ENCODE results near the gene GREB1L.
A peak's percentile ranks its signal among the peaks of the same experiment; 100 is the strongest.

GREB1L gene

DNA sequence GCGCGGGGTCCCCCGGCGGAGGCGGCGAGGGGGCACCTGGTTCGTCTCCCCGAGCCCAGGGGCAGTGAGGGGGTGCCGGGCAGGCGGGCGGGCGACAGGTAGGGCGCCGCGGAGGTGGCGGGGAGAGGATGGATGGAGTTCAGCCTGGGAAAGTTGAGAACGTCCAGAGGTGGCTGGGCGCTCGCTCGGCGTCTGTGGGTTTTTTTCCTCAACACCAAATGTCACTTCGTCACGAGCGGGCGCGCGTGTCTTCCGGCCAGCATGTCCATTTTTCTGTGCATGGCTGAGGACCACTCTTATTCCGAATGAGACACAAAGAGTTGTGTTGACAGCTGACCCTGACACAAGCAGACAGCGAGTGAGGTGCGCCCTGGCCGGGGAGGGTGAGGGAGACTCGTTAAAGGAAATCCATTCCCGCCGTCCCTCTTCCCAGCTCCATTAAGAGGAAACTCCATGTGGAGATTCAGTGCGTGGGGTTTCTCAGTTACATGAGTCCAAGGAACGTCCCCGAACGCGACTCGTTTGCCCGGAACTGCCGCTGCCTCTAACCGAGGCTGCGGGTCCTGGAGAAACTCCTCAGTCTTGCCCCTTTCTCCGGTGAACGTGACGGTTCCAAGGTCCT, 859 bp downstream of the GREB1L start:
- peaks cover 56% of the 10 kb centered on the region for H3K27me3 Mint-ChIP-seq
- peaks cover 3% of the 10 kb centered on the region for H3K4me1 Mint-ChIP-seq
- DNase-seq (peak; percentile 1), ATAC-seq (no peak)
- peak overlapping the region; percentile 36 for H3K4me3 Mint-ChIP-seq
- H3K9me3 Mint-ChIP-seq: no peaks in the 10 kb centered on the region
- H3K27ac Mint-ChIP-seq: no peak overlapping the region
- H3K36me3 Mint-ChIP-seq (ENCODE audit: low read depth): no peaks in the 10 kb centered on the region

DNA sequence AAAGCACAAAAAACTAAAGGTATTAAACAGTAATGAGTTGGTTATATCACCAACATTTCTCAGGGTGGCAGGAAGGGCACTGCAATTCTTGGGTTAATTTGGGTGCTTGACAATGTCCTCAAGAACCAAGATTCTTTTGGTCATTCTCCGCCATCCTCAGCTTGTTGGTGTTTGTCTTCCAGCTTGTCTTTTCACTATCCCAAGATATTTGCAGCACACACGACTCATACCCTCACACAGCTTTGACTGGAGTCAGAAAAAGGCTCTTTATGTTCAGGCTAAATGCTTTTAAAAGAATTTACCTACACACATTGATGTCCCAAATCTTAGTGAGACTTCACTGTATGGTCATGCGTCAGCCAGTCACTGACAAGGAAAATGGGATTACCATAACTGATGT, 12.5 kb downstream of the GREB1L start:
- no peaks in the 10 kb centered on the region for H3K9me3 Mint-ChIP-seq
- DNase-seq: no peak
- H3K27me3 Mint-ChIP-seq: peaks cover 5% of the 10 kb centered on the region
- no peak overlapping the region for H3K4me3 Mint-ChIP-seq
- no peak for ATAC-seq
- no peaks in the 10 kb centered on the region for H3K36me3 Mint-ChIP-seq (ENCODE audit: low read depth)
- H3K4me1 Mint-ChIP-seq: no peaks in the 10 kb centered on the region
- H3K27ac Mint-ChIP-seq: no peak overlapping the region

DNA sequence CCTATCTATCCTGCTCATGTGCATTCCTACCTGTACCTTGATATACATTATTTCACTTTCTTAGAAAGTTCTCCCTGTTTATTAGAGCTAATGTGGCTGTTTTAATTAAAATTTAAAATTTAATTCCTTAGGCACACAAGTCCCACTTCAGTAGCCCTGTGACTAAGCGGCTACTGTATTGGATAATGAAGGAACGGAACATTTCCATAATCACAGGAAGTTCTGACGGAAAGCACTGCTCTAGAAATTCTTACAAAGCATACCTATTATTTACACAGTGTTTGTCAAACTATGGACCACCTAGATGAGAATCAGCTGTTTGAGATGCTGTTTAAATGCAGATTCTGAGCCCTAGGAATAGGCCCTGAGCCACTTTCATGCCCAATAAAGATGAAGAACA, 13.2 kb downstream of the GREB1L start:
- Mint-ChIP-seq H3K27me3 (no peaks in the 10 kb centered on the region), H3K9me3 (no peaks in the 10 kb centered on the region)
- no peak for ATAC-seq

DNA sequence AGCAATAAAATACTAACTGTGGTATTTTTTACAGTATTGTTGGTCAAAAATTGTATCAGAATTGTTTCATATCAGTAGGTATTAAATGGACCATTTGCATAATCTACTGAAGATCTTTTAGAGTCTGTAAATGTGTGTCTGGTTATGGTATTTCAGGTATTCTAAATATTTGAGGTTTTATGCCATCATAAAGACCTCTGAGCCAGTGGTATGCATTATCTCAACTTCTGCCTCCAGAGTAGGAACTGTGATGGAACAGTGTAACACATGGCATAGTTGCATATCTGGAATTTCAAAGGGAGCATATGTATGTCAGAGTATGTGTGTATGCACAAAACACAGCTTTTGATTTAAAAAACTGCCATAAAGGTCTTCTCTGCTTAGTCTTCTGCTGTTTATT, 15.4 kb downstream of the GREB1L start:
- Mint-ChIP-seq H3K27me3 (no peaks in the 10 kb centered on the region), H3K4me1 (no peaks in the 10 kb centered on the region), H3K36me3 (ENCODE audit: low read depth) (no peaks in the 10 kb centered on the region), H3K4me3 (no peak overlapping the region), H3K9me3 (no peaks in the 10 kb centered on the region), H3K27ac (no peak overlapping the region)
- DNase-seq (no peak), ATAC-seq (no peak)

More for the DNA sequence above, 13.2 kb downstream of the GREB1L start:
- Mint-ChIP-seq H3K4me3 (no peak overlapping the region), H3K4me1 (no peaks in the 10 kb centered on the region), H3K27ac (no peak overlapping the region), H3K36me3 (ENCODE audit: low read depth) (no peaks in the 10 kb centered on the region)
- DNase-seq: no peak

DNA sequence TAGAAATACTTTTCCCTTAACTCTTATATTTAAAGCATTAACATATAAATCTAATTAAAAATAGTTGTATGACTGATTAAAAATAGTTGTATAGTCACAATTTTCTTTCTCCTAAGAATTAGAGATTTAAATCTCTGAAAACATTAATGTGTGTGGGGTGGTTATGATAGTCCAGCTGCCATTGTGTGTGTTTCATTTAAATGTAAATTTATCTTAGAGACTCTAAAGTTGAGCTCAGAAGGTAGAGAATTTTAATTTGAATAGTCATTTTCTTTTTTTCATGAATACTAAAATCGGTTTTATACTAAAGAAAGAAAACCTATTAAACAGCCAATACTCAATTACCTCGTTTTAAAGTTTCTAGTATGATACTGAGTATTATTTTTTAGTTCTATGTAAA, 18.6 kb downstream of the GREB1L start:
- Mint-ChIP-seq H3K27me3 (peaks cover 4% of the 10 kb centered on the region), H3K9me3 (no peaks in the 10 kb centered on the region), H3K36me3 (ENCODE audit: low read depth) (no peaks in the 10 kb centered on the region), H3K27ac (no peak overlapping the region), H3K4me1 (no peaks in the 10 kb centered on the region), H3K4me3 (no peak overlapping the region)
- no peak for ATAC-seq
- no peak for DNase-seq

DNA sequence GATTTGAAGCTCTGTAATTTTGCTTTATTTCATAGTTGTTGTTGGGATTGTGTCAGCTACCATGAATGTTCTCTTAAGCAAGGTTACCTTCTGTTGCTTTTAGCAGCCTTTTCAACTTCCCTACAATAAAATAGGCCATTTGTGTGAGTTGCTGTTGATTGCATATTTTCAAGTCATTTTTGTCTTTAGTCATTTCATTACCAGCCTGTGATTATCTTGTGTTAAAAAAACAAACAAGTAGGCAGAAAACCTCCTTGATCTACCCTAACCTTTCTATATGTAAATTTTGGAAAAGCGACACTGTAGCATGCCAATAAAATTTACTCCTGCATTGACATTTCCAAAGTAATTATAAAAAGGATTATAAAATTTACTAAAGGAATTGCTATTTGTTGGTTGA, 19.3 kb downstream of the GREB1L start:
- H3K27ac Mint-ChIP-seq: no peak overlapping the region
- no peaks in the 10 kb centered on the region for H3K9me3 Mint-ChIP-seq
- no peaks in the 10 kb centered on the region for H3K4me1 Mint-ChIP-seq

DNA sequence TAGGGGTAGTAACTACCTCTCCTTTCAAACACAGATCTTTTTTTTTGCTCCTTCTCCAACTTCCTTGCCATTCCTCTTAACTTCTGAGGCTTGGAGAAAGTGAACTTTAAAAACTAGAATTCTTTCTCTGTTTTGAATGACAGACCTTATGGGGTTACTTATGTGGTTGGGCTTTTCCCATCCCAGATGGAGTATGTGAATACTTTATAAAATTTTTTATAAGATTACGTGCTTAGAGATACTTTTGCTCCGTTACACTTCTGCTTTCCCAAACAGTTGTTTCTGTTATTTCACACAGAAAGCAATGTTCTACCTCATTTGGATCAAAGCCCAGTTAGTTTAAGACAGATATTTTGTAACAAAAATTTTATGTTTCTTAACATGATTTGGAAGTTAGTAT, 20.2 kb downstream of the GREB1L start:
- no peak for ATAC-seq
- Mint-ChIP-seq H3K36me3 (ENCODE audit: low read depth) (no peaks in the 10 kb centered on the region), H3K27ac (no peak overlapping the region), H3K9me3 (no peaks in the 10 kb centered on the region), H3K27me3 (peaks cover 4% of the 10 kb centered on the region), H3K4me1 (no peaks in the 10 kb centered on the region), H3K4me3 (no peak overlapping the region)
- no peak for DNase-seq

More for the DNA sequence above, 19.3 kb downstream of the GREB1L start:
- no peaks in the 10 kb centered on the region for H3K36me3 Mint-ChIP-seq (ENCODE audit: low read depth)
- no peak for ATAC-seq
- no peak overlapping the region for H3K4me3 Mint-ChIP-seq
- DNase-seq: no peak
- H3K27me3 Mint-ChIP-seq: peaks cover 4% of the 10 kb centered on the region

DNA sequence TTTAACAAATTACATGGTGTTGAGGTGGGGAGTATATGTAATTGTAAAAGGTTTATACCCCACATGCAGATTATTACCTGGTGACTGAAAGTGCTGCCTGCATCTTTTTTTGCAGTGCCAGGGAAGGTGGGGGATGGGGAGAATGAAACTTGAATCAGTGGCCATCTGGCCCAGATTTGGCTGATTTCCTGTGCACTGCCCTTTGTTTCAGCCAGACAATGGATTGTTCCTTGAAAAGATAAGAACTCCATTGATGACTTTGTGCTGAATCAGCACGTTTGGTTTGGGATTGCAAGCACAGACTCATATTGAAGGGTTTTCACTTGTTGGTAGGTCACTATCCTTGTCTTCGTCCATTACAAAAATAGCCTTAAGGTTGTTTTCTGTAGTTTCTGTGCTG, 20.9 kb downstream of the GREB1L start:
- H3K9me3 Mint-ChIP-seq: no peaks in the 10 kb centered on the region
- peaks cover 4% of the 10 kb centered on the region for H3K27me3 Mint-ChIP-seq
- H3K36me3 Mint-ChIP-seq (ENCODE audit: low read depth): no peaks in the 10 kb centered on the region
- no peak overlapping the region for H3K4me3 Mint-ChIP-seq
- no peak for ATAC-seq
- no peak for DNase-seq
- no peaks in the 10 kb centered on the region for H3K4me1 Mint-ChIP-seq
- no peak overlapping the region for H3K27ac Mint-ChIP-seq

DNA sequence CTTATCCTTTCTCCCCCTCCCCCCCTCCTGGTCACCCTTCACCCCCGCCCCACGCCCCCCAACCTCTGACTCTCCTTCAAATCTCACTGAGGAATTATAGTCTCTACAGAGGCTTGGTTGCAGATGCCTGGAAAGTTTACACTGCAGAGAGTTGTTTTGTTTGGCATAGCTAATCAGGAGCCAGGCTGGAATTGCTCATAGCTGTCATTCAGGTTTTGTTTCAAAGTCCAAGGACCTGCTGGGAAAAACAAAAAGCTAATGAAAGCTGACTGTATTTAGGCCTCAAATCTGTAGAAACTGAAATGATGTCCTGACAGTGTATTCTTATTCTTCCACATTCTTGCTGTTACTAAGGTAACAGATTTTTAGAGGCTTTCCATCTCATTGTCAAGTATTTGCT, 22.6 kb downstream of the GREB1L start:
- Mint-ChIP-seq H3K36me3 (ENCODE audit: low read depth) (no peaks in the 10 kb centered on the region), H3K4me3 (no peak overlapping the region), H3K27ac (no peak overlapping the region), H3K27me3 (peaks cover 4% of the 10 kb centered on the region), H3K4me1 (no peaks in the 10 kb centered on the region), H3K9me3 (no peaks in the 10 kb centered on the region)
- ATAC-seq: no peak
- DNase-seq: no peak

DNA sequence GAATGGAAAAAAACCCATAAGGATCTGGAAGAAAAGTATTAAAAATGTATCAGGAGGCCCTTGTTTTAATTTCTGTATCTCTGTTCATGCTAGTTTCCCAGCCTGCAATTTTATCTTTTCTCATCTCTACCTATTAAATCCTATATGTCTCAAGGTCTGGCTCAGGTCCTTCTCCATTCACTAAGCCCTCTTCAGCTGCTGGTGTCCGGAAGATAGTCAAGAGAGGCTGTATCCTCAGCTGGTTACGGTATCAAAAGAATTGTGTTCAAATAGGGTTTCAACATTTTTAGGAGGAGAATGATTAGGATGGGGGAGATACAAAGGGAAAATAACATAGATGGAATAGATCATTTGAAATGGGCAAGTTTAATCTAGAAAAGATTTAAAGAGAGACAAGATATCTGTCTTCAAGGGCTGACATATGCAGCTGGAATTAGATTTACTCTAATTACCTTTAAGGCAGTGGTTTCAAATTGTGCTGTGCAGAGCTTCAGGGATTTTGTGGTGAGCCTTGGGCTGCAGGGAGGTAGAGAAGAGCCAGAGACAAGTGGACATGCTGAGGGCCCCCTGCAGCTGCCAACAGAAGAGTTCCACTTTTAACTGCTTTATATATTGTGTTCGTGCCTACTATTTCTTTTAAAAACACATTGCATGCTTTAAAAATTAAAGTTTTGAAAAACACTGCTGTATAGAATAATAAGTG, 24.1 kb downstream of the GREB1L start:
- H3K36me3 Mint-ChIP-seq (ENCODE audit: low read depth): no peaks in the 10 kb centered on the region
- H3K4me1 Mint-ChIP-seq: no peaks in the 10 kb centered on the region
- no peak overlapping the region for H3K27ac Mint-ChIP-seq
- no peak overlapping the region for H3K4me3 Mint-ChIP-seq
- DNase-seq (no peak), ATAC-seq (no peak)
- H3K27me3 Mint-ChIP-seq: peaks cover 4% of the 10 kb centered on the region
- H3K9me3 Mint-ChIP-seq: no peaks in the 10 kb centered on the region

DNA sequence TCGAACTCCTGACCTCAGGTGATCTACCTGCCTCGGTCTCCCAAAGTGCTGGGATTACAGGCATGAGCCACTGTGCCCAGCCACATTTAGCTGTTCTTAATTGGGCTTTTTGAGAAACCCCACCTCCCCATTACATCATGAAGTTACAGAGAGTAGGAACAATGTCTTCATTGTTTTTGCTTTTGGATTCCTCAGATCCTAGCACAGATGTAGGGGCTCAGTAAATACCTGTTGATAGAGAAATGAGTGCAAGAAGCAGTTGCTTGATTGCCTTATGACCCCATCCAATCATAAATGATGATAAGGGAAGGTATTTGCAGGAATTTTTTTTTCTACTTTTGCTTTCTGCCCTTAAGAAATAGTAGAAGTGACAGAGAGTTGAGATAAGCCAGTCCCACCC, 25.4 kb downstream of the GREB1L start:
- DNase-seq: no peak
- no peak for ATAC-seq
- Mint-ChIP-seq H3K27ac (no peak overlapping the region), H3K27me3 (peaks cover 4% of the 10 kb centered on the region), H3K4me1 (no peaks in the 10 kb centered on the region), H3K9me3 (no peaks in the 10 kb centered on the region), H3K36me3 (ENCODE audit: low read depth) (no peaks in the 10 kb centered on the region), H3K4me3 (no peak overlapping the region)

DNA sequence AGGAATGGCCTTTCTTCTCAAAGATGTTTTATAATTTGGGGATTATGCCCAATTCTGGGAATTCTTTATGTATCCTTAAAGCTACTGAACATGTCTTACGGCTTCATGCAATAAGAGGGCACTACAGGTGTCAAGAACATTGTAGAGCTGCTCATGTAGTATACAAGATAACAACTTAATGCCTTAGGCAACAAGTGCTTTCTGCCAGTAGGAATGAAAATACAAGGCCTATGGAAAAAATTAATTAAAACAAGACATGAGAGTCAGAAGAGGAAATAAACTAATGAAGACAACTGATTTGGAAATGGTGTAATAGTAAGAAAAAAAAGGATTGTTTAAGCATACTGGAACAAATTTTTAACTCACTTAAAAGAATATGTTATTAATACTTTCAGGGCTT, 27.3 kb downstream of the GREB1L start:
- peaks cover 2% of the 10 kb centered on the region for H3K27me3 Mint-ChIP-seq
- no peaks in the 10 kb centered on the region for H3K36me3 Mint-ChIP-seq (ENCODE audit: low read depth)
- DNase-seq: no peak
- H3K27ac Mint-ChIP-seq: no peak overlapping the region
- no peak for ATAC-seq
- H3K4me1 Mint-ChIP-seq: no peaks in the 10 kb centered on the region
- H3K9me3 Mint-ChIP-seq: no peaks in the 10 kb centered on the region
- no peak overlapping the region for H3K4me3 Mint-ChIP-seq

DNA sequence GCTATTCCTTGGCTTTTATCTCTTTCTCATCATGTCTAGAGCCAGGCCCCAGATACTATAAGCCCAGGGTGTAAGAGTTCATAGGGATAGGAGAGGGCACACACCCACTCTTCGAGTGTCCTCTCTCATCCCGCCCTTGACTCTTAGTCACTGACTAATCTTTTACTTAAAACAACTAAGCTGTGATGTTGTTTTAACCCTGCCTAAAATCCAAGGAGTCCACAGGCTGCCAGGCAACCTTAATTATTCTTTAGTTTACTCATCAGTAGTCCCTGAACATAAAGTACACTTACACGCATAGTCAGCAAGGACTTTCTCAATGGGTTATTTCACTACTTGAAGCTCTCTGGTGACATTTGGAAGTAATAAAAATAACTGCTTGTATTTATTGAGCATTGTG, 28.4 kb downstream of the GREB1L start:
- Mint-ChIP-seq H3K27ac (no peak overlapping the region), H3K9me3 (no peaks in the 10 kb centered on the region), H3K36me3 (ENCODE audit: low read depth) (no peaks in the 10 kb centered on the region), H3K4me1 (no peaks in the 10 kb centered on the region), H3K4me3 (no peak overlapping the region), H3K27me3 (no peaks in the 10 kb centered on the region)
- ATAC-seq (no peak), DNase-seq (no peak)

DNA sequence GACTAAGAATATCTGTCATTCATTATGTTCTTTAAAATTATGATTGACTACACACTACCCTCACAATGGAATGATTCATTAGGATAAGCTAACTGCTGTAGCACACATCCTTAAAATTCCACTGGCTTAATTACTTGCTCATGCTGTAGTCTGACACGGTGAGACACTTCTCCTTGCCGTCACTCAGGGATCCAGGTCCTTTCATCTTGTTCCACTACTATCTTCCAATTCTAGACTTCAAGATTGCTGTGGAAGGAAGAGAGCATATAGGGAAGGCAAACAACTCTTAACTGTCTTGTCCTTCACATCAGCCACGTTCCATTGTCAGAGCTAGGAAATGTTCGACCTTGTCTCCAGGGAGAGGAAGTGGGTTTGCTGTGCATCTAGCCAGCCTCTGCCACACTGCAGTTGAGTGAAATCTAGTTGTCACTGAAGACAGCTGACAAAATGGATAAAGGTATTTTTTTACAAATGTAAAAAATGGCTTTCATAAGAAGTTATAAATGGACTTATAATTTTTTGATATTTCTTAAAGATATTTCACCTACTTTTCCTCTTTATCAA, 30.1 kb downstream of the GREB1L start:
- Mint-ChIP-seq H3K9me3 (no peaks in the 10 kb centered on the region), H3K4me1 (no peaks in the 10 kb centered on the region), H3K36me3 (ENCODE audit: low read depth) (no peaks in the 10 kb centered on the region), H3K27ac (no peak overlapping the region), H3K27me3 (no peaks in the 10 kb centered on the region), H3K4me3 (no peak overlapping the region)
- no peak for ATAC-seq
- DNase-seq: no peak

DNA sequence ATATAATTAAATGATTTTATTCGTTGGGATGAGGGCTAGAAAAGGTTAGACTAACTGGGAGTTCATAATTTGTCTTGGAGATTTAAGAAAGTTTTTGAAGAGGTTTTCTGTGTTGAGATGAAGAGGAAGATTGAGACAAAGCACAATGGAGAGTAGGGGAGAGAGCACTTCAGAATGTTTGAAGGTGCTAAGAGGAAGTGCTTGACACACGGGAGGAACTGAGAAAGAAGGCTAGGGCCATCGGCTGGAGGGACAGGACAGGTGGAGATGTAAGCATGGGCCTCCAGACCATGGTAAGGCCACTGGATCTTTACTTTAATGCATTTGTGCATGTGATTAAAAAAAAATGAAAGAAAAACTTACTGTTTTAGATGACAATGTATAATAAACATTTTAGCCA, 31.5 kb downstream of the GREB1L start:
- Mint-ChIP-seq H3K9me3 (no peaks in the 10 kb centered on the region), H3K36me3 (ENCODE audit: low read depth) (no peaks in the 10 kb centered on the region), H3K27me3 (peaks cover 3% of the 10 kb centered on the region), H3K4me3 (no peak overlapping the region), H3K4me1 (no peaks in the 10 kb centered on the region), H3K27ac (no peak overlapping the region)
- no peak for DNase-seq
- no peak for ATAC-seq

Measured in activated naive CD8-positive, alpha-beta T cell treated with anti-CD3 and anti-CD28 coated beads, Interleukin-2, amount 50 U/mL, for 24 hours (primary cell).